Activated CD4-positive, alpha-beta T cell treated with anti-CD3 and anti-CD28 coated beads for 4 hours (primary cell): ENCODE results near the gene BCCIP.

Source experiments
- DNase-seq, 2 donors: peaks; one replicate each; pipeline ENCODE4 v3.0.0-alpha.2; 2020

BCCIP gene

GRCh38 chr10:125799451-125800182, 23.7 kb upstream of the BCCIP start:
- DNase-seq = no peak

- DNase-seq = no peak
Measured at GRCh38 chr10:125801574-125801973, 21.8 kb upstream of the BCCIP start.

GRCh38 chr10:125802131-125802530, 21.2 kb upstream of the BCCIP start:
- DNase-seq = no peak

- DNase-seq = no peak
Measured at GRCh38 chr10:125802739-125803138, 20.6 kb upstream of the BCCIP start.

GRCh38 chr10:125808047-125808446, 15.3 kb upstream of the BCCIP start:
- DNase-seq = no peak

- no peak for DNase-seq
Measured at GRCh38 chr10:125811251-125811650, 12.1 kb upstream of the BCCIP start.

GRCh38 chr10:125812128-125812750, 11.1 kb upstream of the BCCIP start:
- DNase-seq = no peak

GRCh38 chr10:125815764-125816163, 7.6 kb upstream of the BCCIP start:
- no peak for DNase-seq

GRCh38 chr10:125816548-125816947, 6.8 kb upstream of the BCCIP start:
- DNase-seq = no peak

GRCh38 chr10:125817337-125817946, 5.9 kb upstream of the BCCIP start:
- DNase-seq = no peak

- DNase-seq = no peak
Measured at GRCh38 chr10:125820701-125821100, 2.6 kb upstream of the BCCIP start.

- DNase-seq = peak in 1 of 2 donors; percentile 15
Measured at GRCh38 chr10:125823663-125824251, 411 bp downstream of the BCCIP start.

GRCh38 chr10:125824736-125825135, 1.4 kb downstream of the BCCIP start:
- DNase-seq = no peak

- no peak for DNase-seq
Measured at GRCh38 chr10:125827133-125827532, 3.8 kb downstream of the BCCIP start.

- no peak for DNase-seq
Measured at GRCh38 chr10:125828311-125828710, 5.0 kb downstream of the BCCIP start.

GRCh38 chr10:125836746-125837145, 13.4 kb downstream of the BCCIP start:
- no peak for DNase-seq

GRCh38 chr10:125838802-125839575, 15.6 kb downstream of the BCCIP start:
- DNase-seq = no peak

GRCh38 chr10:125840406-125840805, 17.1 kb downstream of the BCCIP start:
- DNase-seq = no peak

GRCh38 chr10:125840955-125841354, 17.6 kb downstream of the BCCIP start:
- DNase-seq = no peak

- DNase-seq = no peak
Measured at GRCh38 chr10:125843603-125844329, 20.4 kb downstream of the BCCIP start.

GRCh38 chr10:125844751-125845221, 21.4 kb downstream of the BCCIP start:
- DNase-seq = no peak

- DNase-seq = no peak
Measured at GRCh38 chr10:125845617-125846016, 22.3 kb downstream of the BCCIP start.
